Transverse colon (tissue), 3 donors: ENCODE data around the gene CLCA4.

ENCODE experiments used
- CTCF ChIP-seq, 5 experiments: fragments of 200-600 bp in 3 of 5; fragments of 450-650 bp in 2 of 5; sonication (generic) in 3 of 5; IDR thresholded peaks; 1 replicate in 2 of 5; 2 replicates in 3 of 5; pipeline ENCODE4 v1.5.1; 2016 to 2017; ENCODE audit warnings: antibody characterized with exemption in 5 of 5, inconsistent platforms in 3 of 5, mild to moderate bottlenecking in 2 of 5, moderate library complexity in 1 of 5
- POLR2A ChIP-seq: fragments of 450-650 bp; IDR thresholded peaks from one replicate; pipeline ENCODE4 v1.6.1; 2016; ENCODE audit warnings: antibody characterized with exemption, mild to moderate bottlenecking, moderate library complexity

DNA sequence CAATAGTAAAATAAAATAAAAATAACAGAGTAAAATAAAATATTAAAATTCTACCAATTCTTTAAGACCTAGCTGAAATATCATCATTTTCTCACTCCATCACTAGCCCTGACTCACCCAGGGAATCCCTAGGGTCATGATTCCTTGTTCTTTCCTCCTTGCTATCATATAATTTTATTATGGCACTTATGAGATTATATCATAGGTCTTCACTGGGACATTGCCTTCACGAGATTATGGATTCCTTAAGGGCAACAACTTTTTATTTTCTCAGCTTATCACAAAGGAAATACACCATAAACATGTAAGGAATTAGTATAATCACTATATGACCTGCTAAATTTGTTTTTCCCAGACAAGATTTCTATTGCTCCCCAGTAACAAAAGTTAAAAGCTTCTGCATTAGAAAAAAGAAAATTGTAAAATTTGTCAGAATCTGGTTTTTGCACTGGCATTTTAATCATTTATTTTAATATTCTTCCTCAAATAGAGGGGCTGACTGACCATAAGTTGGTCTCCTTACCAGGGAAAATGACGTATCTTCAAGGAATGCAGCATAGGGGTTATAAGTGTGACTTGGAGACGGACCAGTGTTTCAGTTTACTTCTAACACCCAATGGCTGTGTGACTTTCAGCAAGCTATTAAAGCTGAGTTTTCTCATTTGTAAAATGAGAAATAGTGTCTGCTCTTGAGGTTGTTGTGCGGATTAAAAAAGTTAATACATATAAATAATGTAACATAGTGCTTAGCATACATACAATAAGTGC lies 8.8 kb upstream of the CLCA4 start:
- no peak for TF ChIP-seq POLR2A
- TF ChIP-seq CTCF (IDR thresholded peaks at IDR 0.05) = no peak
